ENCODE measurements around the gene GGN. TPM values are rescaled to one million over a fixed set of nuclear protein-coding genes. Genes with fewer than 3 reads are reported as not detected.

Gene GGN
- total RNA-seq: 0.49 and 2.1 TPM in 2 replicates

GRCh38 chr19:38387550-38388348, at the start of gene GGN:
GGN (minus strand) TSS chr19:38388034; CDS start chr19:38387261, 773 bp downstream.

GRCh38 chr19:38433268-38433733, 45.5 kb upstream of the GGN start, which contains the start of gene RYR1:
RYR1 (plus strand) TSS chr19:38433691; CDS start chr19:38433830, 139 bp downstream.

GRCh38 chr19:38425810-38426466, 38.1 kb upstream of the GGN start, which contains the start of gene RASGRP4:
RASGRP4 (minus strand) TSS chr19:38426219; CDS start chr19:38426091, 128 bp downstream.

GRCh38 chr19:38402967-38403674, 15.3 kb upstream of the GGN start, which contains the start of gene FAM98C:
FAM98C (plus strand) TSS chr19:38403093; CDS start chr19:38403154, 61 bp downstream.

GRCh38 chr19:38388349-38389100, 691 bp upstream of the GGN start, which contains the start of gene SPRED3:
SPRED3 (plus strand) TSS chr19:38388697; CDS start chr19:38390303, 1,606 bp downstream.

GRCh38 chr19:38374332-38375097, 13.3 kb downstream of the GGN start, which contains the start of gene PSMD8:
PSMD8 (plus strand) TSS chr19:38374571; CDS start chr19:38374602, 31 bp downstream.

Other genes with a start within 250 kb of the GGN start
- 0.24 TPM in 1 of 2 replicates, not detected in the other for gene DPF1, start 163.8 kb downstream of the GGN start, total RNA-seq
- 0.44 and 8.5 TPM in 2 replicates for gene PPP1R14A, start 131.7 kb downstream of the GGN start, total RNA-seq
- gene SPINT2, start 123.5 kb downstream of the GGN start, total RNA-seq: not detected in 2 replicates
- gene C19orf33, start 83.8 kb downstream of the GGN start, total RNA-seq: not detected in 2 replicates
- gene YIF1B, start 72.1 kb downstream of the GGN start, total RNA-seq: 36.3 and 39.9 TPM in 2 replicates
- gene KCNK6, start 68.2 kb downstream of the GGN start, total RNA-seq: 2.3 and 2.8 TPM in 2 replicates
- 0.37 TPM in 1 of 2 replicates, not detected in the other for gene CATSPERG, start 52.2 kb downstream of the GGN start, total RNA-seq
- gene PSMD8, start 13.5 kb downstream of the GGN start, total RNA-seq: 134 and 204 TPM in 2 replicates
- 1.4 and 2.1 TPM in 2 replicates for gene SPRED3, start 663 bp upstream of the GGN start, total RNA-seq
- gene FAM98C, start 15.1 kb upstream of the GGN start, total RNA-seq: 14.0 and 26.8 TPM in 2 replicates
- not detected in 2 replicates for gene RASGRP4, start 38.2 kb upstream of the GGN start, total RNA-seq
- gene RYR1, start 45.7 kb upstream of the GGN start, total RNA-seq: under 0.01 TPM in 1 of 2 replicates, not detected in the other
- not detected in 2 replicates for gene MAP4K1, start 229.9 kb upstream of the GGN start, total RNA-seq
- 249 and 281 TPM in 2 replicates for gene EIF3K, start 231.2 kb upstream of the GGN start, total RNA-seq

All from cardiac ventricle fibroblast (primary cell).